HCT116 (cell line): ENCODE data around the gene OR2H2.

Experiments used
- EZH2phosphoT487 ChIP-seq: fragments of 200-600 bp; IDR thresholded peaks from 2 replicates; pipeline ENCODE4 v1.6.1; 2018; ENCODE audit warnings: antibody characterized with exemption, borderline replicate concordance
- JUND ChIP-seq: IDR thresholded peaks from 2 replicates; pipeline ENCODE4 v1.6.1; 2012
- POLR2A ChIP-seq: IDR thresholded peaks from 2 replicates; pipeline ENCODE4 v1.7.0; 2011; ENCODE audit warnings: borderline replicate concordance; ENCODE audit not compliant: insufficient read depth, insufficient read length; ENCODE audit errors: extremely low read depth
- POLR2AphosphoS5 ChIP-seq: IDR thresholded peaks from 2 replicates; pipeline ENCODE4 v1.6.1; 2011; ENCODE audit warnings: mild to moderate bottlenecking, low read depth, low read length, moderate library complexity
- SIN3A ChIP-seq: IDR thresholded peaks from 2 replicates; pipeline ENCODE4 v1.6.1; 2012; ENCODE audit warnings: low read depth
- TF ChIP-seq, protein P1 (sequence below), 3 experiments: fragments of 200-600 bp in 1 of 3; sonication (generic) in 1 of 3; IDR thresholded peaks in 2 of 3; conservative IDR thresholded peaks in 1 of 3; 2 replicates each; pipeline ENCODE4 v1.5.1; 2012 to 2017; ENCODE audit warnings: low read depth in 2 of 3, low read length in 2 of 3, antibody characterized with exemption in 1 of 3, borderline replicate concordance in 1 of 3, control low read depth in 1 of 3, mild to moderate bottlenecking in 1 of 3, mixed read lengths in 1 of 3, mixed run types in 1 of 3, moderate library complexity in 1 of 3; ENCODE audit not compliant: insufficient read depth in 1 of 3

DNA sequence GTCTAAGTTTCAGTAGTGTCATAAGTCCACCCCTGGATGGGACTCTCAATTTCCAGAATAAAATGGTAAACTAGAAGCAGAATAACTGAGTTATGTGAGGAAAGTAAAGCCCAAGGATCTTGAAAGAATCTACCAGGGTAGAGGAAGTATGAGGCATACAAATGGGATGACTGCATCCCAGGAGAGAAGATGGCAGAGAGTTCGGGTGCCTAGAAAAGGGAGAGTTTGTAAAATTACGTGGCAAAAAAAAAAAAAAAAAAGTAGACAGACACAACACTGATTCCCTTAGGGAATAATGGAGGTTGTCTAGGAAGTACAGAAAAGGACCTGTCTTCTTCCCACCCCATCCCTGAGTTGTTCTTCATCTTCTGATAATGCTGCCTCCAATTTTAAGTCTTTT, 44.6 kb downstream of the OR2H2 start:
- no peak for TF ChIP-seq POLR2A
- TF ChIP-seq, protein P1, sequence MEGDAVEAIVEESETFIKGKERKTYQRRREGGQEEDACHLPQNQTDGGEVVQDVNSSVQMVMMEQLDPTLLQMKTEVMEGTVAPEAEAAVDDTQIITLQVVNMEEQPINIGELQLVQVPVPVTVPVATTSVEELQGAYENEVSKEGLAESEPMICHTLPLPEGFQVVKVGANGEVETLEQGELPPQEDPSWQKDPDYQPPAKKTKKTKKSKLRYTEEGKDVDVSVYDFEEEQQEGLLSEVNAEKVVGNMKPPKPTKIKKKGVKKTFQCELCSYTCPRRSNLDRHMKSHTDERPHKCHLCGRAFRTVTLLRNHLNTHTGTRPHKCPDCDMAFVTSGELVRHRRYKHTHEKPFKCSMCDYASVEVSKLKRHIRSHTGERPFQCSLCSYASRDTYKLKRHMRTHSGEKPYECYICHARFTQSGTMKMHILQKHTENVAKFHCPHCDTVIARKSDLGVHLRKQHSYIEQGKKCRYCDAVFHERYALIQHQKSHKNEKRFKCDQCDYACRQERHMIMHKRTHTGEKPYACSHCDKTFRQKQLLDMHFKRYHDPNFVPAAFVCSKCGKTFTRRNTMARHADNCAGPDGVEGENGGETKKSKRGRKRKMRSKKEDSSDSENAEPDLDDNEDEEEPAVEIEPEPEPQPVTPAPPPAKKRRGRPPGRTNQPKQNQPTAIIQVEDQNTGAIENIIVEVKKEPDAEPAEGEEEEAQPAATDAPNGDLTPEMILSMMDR (IDR thresholded peaks at IDR 0.05 in 2 of 3, conservative IDR thresholded peaks at IDR 0.05 in 1 of 3; ENCODE audit: borderline replicate concordance in 1 of 3, insufficient read depth in 1 of 3, low read depth in 2 of 3, low read length in 2 of 3): no peak
- no peak for TF ChIP-seq JUND
- TF ChIP-seq EZH2phosphoT487: no peak
- no peak for TF ChIP-seq POLR2AphosphoS5
- no peak for TF ChIP-seq SIN3A
